ENCODE measurements around the gene SLC19A1. TPM values are rescaled to one million over a fixed set of nuclear protein-coding genes. Genes with fewer than 3 reads are reported as not detected.
A peak's percentile ranks its signal among the peaks of the same experiment; 100 is the strongest.

SLC19A1 gene
- 10.1 and 16.7 TPM in 2 replicates for total RNA-seq (2014; rRNA removed; shearing (Covaris generic))

DNA sequence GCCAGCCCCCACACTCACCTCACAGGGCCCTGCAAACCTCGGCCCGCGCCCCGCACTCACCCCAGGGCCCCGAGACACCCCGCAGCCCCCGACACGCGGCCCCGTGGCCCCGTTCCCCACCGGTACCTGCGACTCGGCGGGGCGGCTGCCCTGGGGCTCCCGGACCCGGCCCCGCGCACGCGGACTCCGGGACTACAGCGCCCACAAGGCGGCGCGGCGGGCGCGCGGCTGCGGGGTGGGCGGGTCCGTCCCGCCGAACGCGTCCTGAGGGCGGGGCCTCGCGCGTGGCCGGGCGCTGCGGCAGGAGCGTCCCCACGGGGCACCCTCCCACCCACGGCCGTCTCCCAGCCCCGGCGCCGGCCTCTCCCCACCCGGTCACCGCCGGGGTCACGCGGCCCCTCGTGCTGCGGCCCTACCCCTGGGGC, at the start of gene SLC19A1:
Gene SLC19A1, minus strand, starts transcription at position 199 of the 425 bp plus-strand sequence. CDS start 4,481 bp downstream, outside the sequence.
- DNase-seq (ENCODE audit: low read depth), result peak; percentile 58

GRCh38 chr21:45591619-45592207, 49.5 kb upstream of the SLC19A1 start:
- DNase-seq (ENCODE audit: low read depth), result no peak

DNA sequence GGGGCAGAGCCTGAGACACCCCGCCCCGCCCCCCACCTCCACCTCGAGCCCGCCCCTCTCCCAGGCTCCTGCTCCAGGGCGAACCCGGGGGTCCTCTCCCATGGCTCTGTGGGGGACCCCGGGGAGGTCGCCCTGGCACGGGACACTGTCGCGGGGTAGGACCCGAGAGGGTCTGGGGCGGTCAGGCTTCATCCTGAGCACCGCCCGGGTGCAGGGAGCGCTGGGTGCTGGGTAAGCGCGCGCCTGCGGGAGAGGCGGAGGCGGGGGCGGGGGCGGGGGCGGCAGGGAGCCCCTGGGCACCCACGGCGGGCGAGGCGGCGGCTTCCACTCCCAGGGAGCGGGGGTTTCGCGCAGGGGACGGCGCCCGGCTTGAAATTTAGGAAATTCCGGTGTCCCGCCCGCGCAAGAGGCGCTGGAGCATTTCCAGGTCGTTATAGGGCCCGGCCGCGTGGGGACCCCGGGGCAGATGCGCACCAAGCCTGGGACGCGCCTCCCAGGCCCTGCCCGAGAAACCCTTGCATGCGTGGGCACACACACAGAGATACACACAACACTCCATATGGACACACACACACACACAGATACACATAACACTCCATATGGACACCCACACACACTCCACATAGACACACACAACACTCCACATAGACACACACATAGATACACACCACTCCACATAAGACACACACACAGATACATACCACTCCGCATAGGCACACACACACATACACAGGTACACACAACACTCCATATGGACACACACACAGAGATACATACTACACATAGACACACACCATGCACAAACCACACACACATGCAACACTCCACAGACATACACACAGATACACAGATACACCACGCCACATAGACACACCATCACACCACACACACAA, 48.7 kb upstream of the SLC19A1 start:
- no peak for DNase-seq (ENCODE audit: low read depth)

GRCh38 chr21:45590246-45590725, 48.0 kb upstream of the SLC19A1 start:
- DNase-seq (ENCODE audit: low read depth), result no peak

DNA sequence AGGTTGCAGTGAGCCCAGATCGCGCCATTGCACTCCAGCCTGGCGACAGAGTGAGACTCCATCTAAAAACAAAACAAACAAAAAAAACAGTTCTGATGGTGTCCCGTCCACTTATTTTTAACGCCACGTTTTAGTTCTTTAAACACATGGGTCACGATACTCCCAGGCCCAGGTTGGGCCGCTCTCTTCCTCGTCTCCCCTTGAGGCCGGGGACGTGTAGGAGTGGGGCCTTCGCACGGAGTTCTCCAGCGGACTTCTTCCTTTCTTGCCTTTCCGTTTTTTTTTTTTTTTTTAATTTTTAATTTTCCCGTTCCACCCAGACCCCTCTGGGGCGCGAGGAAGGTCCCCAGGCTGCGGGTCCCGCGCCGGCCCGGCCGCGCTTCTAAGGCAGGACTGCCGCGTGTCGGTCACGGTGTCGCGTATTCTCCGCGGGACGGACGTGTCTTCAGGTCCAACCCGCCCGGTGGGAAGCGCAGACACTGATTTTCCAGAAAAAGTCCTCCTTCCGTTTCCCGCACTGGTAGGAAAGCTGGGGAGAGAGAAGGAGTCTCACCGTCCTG, 47.5 kb upstream of the SLC19A1 start:
- DNase-seq (ENCODE audit: low read depth), result no peak

- no peak for DNase-seq (ENCODE audit: low read depth)
Observed at GRCh38 chr21:45588871-45589491, 46.7 kb upstream of the SLC19A1 start.

- no peak for DNase-seq (ENCODE audit: low read depth)
Observed at GRCh38 chr21:45588086-45588825, 46.0 kb upstream of the SLC19A1 start.

DNA sequence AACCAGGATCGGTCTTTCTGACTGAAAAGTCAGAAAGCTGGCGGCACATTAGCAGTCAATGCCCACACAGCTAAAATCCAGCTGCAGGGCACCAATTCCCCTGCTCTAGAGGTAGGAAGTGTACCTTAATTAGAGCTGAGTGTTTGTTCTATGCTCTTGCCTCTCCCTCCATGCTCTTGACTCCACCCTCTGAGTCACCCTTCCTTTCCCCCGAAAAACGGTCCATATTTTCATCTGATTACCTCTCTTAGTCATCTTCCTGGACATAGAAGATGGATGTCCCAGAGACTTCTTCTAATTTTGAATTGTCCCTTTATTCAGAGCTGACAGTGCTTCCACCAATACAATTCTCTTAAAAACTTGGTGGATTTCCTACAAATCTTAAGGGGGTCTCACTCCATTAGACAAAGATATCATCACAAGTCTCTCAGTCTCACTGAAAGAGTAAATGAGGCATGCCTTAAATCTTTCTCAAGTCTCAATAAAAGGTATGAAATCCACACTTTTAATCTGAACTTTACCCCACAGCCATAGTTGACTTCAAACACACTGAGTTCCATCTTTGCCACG, 44.1 kb upstream of the SLC19A1 start:
- DNase-seq (ENCODE audit: low read depth), result no peak

DNA sequence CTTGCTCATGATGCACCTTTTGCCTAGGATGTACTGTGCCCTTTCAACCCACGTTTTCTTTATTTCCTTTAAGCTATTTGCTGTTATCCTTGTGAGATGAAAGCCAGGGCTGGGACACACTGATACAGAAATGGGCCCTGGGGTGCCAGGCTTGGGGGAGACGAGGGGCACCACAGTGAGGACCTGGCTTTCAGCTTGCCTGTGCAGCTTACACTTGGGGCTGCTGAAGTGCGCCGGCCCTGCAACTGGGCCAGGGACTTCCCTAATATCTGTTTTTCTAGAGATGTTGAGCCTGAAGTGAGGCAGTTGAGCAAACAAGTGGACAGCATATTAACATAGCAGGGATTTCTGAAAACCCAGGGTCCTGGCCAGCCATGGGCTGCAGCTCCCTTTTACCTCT, 42.5 kb upstream of the SLC19A1 start:
- no peak for DNase-seq (ENCODE audit: low read depth)

GRCh38 chr21:45583831-45584509, 41.7 kb upstream of the SLC19A1 start:
- DNase-seq (ENCODE audit: low read depth), result no peak

- no peak for DNase-seq (ENCODE audit: low read depth)
Observed at GRCh38 chr21:45582128-45582527, 39.9 kb upstream of the SLC19A1 start.

DNA sequence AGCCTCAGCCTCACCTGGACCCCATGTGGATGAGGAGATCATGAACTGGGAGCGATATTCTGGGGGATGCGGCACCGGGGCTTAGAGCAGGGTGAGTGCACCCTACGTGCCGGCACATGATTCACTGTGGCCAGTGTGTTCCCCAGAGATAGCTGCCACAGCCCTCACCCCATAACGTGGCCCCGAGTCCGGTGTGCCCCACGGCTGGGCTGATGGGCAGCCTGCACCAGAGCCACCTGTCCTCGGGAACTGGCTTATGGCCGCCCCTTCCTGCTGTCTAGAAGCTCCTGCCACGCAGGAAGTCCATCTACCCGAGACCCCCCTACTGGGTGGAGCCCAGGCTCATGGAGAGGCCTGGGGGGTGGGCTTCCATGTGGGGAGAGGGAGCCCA, 39.1 kb upstream of the SLC19A1 start:
- no peak for DNase-seq (ENCODE audit: low read depth)

DNA sequence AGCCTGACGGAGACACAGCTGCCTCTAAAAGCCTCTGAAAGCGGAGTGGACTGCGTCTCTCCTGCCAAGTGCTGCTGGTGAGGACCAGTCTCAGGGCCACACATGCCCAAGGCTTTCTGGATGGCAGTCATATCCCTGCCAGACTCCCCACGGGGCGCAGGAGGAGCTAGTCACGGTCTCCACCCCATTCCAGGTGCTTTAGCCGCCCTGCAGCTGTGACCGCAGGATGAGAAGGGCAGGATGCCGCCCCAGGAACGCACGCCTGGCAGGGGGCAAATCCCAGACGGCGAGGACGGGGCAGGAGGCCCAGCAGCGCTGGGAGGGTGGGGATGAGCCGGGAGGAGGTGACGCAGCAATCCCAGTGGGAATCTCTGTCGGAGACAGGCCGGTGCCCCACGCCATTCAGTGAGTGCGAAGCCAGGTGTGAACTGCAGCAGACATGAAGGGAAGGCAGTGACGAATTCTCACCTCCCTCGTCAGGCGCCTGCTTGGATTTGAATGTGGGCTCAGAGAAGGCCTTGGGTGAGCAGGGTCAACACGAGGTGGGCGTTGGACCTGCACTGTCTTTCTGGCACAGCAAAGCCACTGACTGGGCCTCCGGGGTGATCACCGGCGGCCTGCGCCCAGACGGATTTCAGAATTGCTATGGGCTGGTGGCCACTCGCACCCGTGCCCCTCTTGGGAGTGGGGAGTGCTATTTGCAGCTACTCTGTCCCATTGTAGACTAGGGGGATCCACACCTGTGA, 38.5 kb upstream of the SLC19A1 start:
- no peak for DNase-seq (ENCODE audit: low read depth)

DNA sequence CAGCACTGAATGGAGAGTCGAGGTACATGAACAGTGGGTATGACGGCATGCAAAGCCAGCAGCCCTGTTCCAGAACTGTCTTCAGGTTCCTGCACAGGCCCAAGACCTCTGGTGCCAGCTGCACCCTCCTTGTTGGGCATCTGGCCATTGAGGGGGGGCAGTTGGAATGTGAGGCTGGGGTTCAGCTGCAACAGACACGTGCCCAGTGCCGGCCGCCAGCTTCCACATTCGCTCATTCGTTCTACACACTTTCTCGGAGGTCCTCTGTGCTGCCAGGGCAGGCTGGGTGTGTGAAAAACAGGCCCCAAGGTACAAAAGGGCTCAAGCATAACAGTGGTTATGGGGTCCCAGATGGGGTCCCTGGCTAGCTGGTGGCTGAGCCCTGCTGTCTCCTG, 37.9 kb upstream of the SLC19A1 start:
- no peak for DNase-seq (ENCODE audit: low read depth)

DNA sequence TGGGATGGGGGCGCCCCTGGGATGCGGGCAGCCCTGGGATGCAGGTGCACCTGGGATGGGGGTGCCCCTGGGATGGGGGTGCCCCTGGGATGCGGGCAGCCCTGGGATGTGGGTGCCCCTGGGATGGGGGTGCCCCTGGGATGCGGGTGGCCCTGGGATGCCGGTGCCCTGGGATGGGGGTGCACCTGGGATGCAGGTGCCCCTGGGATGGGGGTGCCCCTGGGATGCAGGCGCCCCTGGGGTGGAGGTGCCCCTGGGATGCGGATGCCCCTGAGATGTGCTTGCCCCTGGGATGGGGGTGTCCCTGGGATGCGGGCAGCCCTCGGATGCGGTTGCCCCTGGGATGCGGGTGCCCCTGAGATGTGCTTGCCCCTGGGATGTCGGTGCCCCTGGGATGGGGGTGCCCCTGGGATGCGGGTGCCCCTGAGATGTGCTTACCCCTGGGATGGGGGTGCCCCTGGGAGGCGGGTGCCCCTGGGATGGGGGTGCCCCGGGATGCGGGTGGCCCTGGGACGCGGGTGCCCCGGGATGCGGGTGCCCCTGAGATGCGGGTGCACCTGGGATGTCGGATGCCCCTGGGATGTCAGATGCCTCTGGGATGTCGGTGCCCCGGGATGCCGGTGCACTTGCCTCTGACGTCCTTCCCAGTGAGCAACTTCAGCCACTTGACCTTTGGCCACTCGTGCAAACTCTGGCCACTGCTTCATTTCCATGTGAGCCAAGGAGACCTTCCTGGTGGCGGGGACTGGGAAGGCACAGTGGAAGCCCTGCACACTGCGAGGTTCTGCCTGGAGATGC, 37.3 kb upstream of the SLC19A1 start:
- no peak for DNase-seq (ENCODE audit: low read depth)

GRCh38 chr21:45578811-45579381, 36.7 kb upstream of the SLC19A1 start:
- DNase-seq (ENCODE audit: low read depth), result no peak

DNA sequence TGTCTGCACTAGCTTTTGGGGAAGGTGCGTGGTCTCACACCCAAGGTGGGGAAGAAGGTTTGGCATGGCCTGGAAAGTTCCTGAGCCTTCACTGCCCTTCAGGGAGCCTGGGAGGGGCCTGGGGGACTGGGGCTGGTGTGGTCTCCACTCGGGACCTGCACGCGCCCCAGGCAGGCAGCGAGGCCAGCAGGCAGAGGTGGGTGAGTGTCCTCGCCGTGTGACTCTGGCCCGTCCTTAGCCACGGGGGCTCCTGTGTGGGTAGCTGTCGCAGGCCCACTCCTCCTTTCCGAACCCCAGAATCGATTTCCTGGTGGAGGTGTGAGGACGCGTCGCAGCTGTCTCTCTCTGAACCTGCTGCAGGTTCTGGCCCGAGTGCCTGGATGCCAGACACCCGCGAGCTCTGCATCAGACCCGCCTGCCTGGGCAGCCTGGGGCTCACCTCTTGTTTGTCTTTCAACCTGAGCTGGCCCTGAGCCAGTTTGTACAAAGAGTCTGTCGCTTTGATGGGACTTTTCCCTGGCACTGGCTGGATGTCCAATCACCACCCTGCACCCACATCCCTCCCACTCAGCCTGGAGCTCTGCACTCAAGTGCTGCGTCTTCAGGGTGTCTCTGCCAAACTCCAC, 36.0 kb upstream of the SLC19A1 start:
- DNase-seq (ENCODE audit: low read depth), result no peak

GRCh38 chr21:45577801-45578175, 35.5 kb upstream of the SLC19A1 start:
- DNase-seq (ENCODE audit: low read depth), result no peak

All from M059J (cell line).